HG03064 (cell line): ENCODE data around the gene HSF2.
A peak's percentile ranks its signal among the peaks of the same experiment; 100 is the strongest.

Source experiments
- ATAC-seq: cut with Tn5 transposase; IDR thresholded peaks from one replicate; pipeline ENCODE4 v1.9.1; 2021; ENCODE audit warnings: low read depth; ENCODE audit not compliant: unreplicated experiment

HSF2 gene

GRCh38 chr6:122393351-122393896 lies 6.0 kb upstream of the HSF2 start:
- ATAC-seq = no peak

GRCh38 chr6:122394016-122394415 lies 5.4 kb upstream of the HSF2 start:
- ATAC-seq = no peak

GRCh38 chr6:122399055-122399347 lies 451 bp upstream of the HSF2 start:
- ATAC-seq = no peak

GRCh38 chr6:122400121-122400450 lies 634 bp downstream of the HSF2 start:
- ATAC-seq = peak; percentile 13

GRCh38 chr6:122400462-122401089 lies 1.1 kb downstream of the HSF2 start:
- no peak for ATAC-seq

GRCh38 chr6:122401104-122401503 lies 1.7 kb downstream of the HSF2 start:
- ATAC-seq = no peak

GRCh38 chr6:122404444-122404843 lies 5.0 kb downstream of the HSF2 start:
- ATAC-seq = no peak

GRCh38 chr6:122405417-122405816 lies 6.0 kb downstream of the HSF2 start:
- no peak for ATAC-seq

GRCh38 chr6:122406187-122406586 lies 6.7 kb downstream of the HSF2 start:
- ATAC-seq = no peak

GRCh38 chr6:122407712-122408111 lies 8.3 kb downstream of the HSF2 start:
- ATAC-seq = no peak

GRCh38 chr6:122408240-122408639 lies 8.8 kb downstream of the HSF2 start:
- no peak for ATAC-seq

GRCh38 chr6:122408702-122409458 lies 9.4 kb downstream of the HSF2 start:
- ATAC-seq = no peak

GRCh38 chr6:122412001-122412400 lies 12.5 kb downstream of the HSF2 start:
- ATAC-seq = no peak

GRCh38 chr6:122416825-122417224 lies 17.4 kb downstream of the HSF2 start:
- no peak for ATAC-seq

- ATAC-seq = no peak
Measured at GRCh38 chr6:122422003-122422402, 22.6 kb downstream of the HSF2 start.

GRCh38 chr6:122422614-122423267 lies 23.3 kb downstream of the HSF2 start:
- ATAC-seq = peak; percentile 58

- no peak for ATAC-seq
Measured at GRCh38 chr6:122423734-122424133, 24.3 kb downstream of the HSF2 start.

GRCh38 chr6:122426597-122426996 lies 27.1 kb downstream of the HSF2 start:
- no peak for ATAC-seq

- ATAC-seq = no peak
Measured at GRCh38 chr6:122428781-122429180, 29.3 kb downstream of the HSF2 start.

GRCh38 chr6:122429323-122429722 lies 29.9 kb downstream of the HSF2 start:
- no peak for ATAC-seq

- no peak for ATAC-seq
Measured at GRCh38 chr6:122431780-122432179, 32.3 kb downstream of the HSF2 start.

GRCh38 chr6:122432816-122433215 lies 33.4 kb downstream of the HSF2 start:
- no peak for ATAC-seq
